AG09319 (cell line): ENCODE measurements around the gene MALAT1.

Experiments
- DNase-seq: peaks from one replicate; pipeline ENCODE4 v3.0.0-alpha.2; 2010; ENCODE audit warnings: low read depth; ENCODE audit errors: extremely low read depth
- TF ChIP-seq, protein P1 (sequence below): IDR thresholded peaks from 2 replicates; pipeline ENCODE4 v1.5.1; 2011; ENCODE audit warnings: low read depth, mild to moderate bottlenecking, inconsistent platforms, low read length, moderate library complexity

MALAT1 gene

DNA sequence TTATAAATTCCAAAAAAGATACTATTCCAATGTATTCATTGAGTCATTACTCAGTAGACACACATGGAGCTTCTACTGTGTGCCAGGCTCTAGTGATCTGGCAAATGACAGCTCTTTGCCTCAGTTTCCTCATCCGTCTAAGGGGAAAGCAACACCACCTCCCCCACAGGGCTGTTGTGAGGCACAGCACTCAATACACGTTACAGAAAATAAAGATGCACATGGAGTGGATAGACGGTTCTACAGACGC lies 6.5 kb upstream of the MALAT1 start:
- TF ChIP-seq, protein P1, sequence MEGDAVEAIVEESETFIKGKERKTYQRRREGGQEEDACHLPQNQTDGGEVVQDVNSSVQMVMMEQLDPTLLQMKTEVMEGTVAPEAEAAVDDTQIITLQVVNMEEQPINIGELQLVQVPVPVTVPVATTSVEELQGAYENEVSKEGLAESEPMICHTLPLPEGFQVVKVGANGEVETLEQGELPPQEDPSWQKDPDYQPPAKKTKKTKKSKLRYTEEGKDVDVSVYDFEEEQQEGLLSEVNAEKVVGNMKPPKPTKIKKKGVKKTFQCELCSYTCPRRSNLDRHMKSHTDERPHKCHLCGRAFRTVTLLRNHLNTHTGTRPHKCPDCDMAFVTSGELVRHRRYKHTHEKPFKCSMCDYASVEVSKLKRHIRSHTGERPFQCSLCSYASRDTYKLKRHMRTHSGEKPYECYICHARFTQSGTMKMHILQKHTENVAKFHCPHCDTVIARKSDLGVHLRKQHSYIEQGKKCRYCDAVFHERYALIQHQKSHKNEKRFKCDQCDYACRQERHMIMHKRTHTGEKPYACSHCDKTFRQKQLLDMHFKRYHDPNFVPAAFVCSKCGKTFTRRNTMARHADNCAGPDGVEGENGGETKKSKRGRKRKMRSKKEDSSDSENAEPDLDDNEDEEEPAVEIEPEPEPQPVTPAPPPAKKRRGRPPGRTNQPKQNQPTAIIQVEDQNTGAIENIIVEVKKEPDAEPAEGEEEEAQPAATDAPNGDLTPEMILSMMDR: no peak

DNA sequence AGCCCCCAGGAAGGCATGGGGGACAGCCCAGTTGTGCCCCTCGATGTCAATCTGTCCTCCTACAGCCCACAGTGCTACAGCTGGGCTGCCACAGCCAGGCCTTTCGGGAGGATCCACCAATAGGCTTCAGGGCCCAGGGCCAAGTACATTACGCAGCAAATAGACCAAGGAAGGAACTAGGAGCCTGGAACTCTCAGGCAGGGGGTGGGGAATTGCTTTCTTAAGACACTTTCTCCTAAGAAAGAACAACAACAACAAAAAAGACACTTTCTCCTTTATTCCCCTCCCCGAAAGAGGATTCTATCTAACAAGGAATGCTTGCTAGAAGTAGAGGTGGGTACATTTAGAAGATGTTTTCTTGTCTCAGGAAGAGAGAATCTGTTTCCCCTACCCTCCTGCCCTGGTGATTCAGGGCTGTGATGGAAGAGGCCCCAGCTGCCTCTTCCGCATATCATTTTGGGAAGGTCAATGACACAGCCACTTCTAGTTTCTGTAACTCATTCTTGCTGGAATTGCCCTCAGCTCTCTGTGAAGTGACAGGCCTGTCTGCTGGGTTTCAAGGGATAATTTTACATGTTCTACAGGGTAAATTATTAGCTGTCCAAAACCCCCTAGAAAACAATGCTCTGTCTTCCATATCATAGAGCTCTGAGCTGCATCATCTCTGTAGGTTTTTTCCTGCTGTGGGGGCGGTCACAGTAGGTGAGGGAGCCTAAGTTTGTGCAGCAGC lies 6.0 kb upstream of the MALAT1 start:
- peak; percentile 61 for DNase-seq
- TF ChIP-seq, protein P1: no peak

More for the DNA sequence above, 6.5 kb upstream of the MALAT1 start:
- no peak for DNase-seq

DNA sequence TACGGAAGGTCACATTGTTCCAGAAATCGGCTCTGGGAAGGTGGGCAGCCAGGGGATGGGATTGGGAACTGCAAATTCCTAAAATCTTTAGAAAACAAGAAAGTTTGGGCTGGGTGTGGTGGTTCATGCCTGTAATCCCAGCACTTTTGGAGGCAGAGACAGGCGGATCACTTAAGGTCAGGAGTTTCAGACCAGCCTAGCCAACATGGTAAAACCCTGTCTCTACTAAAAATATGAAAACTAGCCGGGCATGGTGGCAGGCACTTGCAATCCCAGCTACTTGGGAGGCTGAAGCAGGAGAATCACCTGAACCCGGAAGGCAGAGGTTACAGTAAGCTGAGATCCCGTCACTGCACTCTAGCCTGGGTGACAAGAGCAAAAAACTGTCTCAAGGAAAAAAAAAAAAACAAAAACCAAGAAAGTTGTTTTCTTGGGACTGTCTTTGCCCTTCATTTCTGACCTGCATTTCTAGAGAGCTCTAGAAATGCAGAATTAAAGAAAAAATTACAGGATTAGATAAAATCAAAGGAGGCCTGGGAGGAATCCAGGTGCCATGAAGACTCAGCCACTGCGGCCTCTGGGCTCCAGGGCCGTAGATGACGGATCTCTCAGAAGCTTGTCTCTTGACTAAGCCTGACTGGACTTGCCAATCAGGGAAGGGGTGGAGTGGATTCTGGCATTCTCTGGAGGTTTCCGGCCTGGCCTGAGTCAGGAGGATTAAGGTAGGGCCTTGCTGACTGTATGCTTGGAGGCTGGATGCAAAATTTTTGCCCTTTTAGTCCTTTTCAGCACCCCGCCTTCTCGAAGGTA lies 5.3 kb upstream of the MALAT1 start:
- DNase-seq: peak; percentile 85

DNA sequence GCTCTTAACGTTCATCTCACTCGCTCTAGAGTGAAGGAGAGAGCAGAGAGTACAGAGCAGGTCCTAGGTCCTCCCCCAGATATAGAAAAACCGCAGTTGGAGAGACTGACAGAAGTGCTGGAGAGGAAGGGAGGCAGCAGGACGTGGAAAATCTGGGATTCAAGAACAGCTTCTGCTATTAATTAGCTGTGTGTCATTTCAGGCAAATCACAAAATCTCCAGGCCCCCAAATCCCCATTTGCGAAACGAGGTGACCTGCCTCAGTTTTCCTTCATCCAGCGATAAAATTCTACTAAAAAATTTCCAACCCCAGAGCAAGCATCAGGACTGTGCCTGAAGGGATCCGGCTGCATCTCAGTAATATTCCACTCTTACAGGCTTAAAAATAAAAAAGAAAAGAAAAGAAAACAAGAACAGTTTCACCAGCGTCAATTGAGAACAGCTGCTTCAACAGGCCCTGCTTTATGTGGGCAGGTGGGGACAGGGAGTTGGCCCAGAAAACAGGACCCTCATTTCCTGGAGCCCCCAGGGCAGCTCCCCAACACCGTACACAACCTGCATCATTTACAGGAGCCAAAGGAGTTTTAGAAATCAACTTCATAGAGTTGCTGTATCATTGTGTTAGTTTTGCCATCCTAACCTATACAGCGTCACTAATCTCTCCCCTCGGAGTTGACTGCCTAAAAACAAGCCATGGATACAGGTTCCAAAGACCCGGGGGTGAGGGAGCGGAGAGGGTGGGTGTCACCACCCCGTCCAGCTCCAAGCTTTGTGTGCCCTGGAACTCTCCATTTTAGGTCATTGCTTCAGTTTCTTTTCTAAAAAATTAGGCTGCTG lies 2.3 kb upstream of the MALAT1 start:
- DNase-seq: no peak
- TF ChIP-seq, protein P1: no peak

More for the DNA sequence above, 5.3 kb upstream of the MALAT1 start:
- TF ChIP-seq, protein P1: no peak

DNA sequence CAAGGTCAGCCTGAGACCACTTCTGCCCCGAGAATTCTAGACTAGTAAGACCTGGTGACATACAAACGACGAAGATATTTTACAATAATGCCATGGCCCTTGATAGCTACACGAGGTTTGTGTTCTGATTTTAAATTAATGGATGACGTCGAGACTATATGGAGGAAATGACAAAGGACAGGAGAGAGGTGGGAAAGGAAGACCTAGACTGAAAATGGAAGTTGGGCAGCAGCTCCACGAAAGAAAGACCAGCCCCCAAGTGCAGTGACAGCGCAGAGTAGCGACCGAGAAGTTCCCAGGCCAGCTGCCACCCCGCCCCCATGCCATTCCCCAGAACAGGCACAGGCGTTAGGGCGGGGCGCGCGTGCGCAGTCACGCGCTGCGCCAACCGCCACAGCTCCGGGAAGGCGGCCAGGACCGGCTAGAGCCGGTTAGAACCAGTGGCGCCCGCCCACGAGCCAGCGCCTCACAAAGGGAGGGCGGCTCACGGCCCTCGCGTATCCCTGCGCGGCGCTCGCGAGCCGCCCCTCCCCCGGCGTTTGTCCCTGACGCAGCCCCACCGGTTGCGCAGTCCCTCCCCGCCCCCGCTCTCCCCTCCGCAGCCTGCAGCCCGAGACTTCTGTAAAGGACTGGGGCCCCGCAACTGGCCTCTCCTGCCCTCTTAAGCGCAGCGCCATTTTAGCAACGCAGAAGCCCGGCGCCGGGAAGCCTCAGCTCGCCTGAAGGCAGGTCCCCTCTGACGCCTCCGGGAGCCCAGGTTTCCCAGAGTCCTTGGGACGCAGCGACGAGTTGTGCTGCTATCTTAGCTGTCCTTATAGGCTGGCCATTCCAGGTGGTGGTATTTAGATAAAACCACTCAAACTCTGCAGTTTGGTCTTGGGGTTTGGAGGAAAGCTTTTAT lies 1.5 kb upstream of the MALAT1 start:
- peak; percentile 99 for DNase-seq
- TF ChIP-seq, protein P1: peak; percentile 11; the same call in 1 of the 2 replicates

DNA sequence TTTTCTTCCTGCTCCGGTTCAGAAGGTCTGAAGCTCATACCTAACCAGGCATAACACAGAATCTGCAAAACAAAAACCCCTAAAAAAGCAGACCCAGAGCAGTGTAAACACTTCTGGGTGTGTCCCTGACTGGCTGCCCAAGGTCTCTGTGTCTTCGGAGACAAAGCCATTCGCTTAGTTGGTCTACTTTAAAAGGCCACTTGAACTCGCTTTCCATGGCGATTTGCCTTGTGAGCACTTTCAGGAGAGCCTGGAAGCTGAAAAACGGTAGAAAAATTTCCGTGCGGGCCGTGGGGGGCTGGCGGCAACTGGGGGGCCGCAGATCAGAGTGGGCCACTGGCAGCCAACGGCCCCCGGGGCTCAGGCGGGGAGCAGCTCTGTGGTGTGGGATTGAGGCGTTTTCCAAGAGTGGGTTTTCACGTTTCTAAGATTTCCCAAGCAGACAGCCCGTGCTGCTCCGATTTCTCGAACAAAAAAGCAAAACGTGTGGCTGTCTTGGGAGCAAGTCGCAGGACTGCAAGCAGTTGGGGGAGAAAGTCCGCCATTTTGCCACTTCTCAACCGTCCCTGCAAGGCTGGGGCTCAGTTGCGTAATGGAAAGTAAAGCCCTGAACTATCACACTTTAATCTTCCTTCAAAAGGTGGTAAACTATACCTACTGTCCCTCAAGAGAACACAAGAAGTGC lies 661 bp upstream of the MALAT1 start:
- DNase-seq: no peak
- TF ChIP-seq, protein P1: no peak
